ENCODE data around the gene QKI.
A peak's percentile ranks its signal among the peaks of the same experiment; 100 is the strongest.

Gene QKI

GRCh38 chr6:163539101-163539762, 124.7 kb downstream of the QKI start:
- no peak for TF ChIP-seq CTCF (IDR thresholded peaks at IDR 0.05; ENCODE audit: low read depth, low read length)
- no peak overlapping the region for H3K4me3 ChIP-seq (replicated peaks in 1 of 2; ENCODE audit: low read depth in 2 of 2, low read length in 2 of 2)
- DNase-seq (ENCODE audit: low read depth in 2 of 2): no peak

- TF ChIP-seq CTCF (IDR thresholded peaks at IDR 0.05; ENCODE audit: low read depth, low read length): no peak
- no peak overlapping the region for H3K4me3 ChIP-seq (replicated peaks in 1 of 2; ENCODE audit: low read depth in 2 of 2, low read length in 2 of 2)
- DNase-seq (ENCODE audit: low read depth in 2 of 2): no peak
Measured at GRCh38 chr6:163543321-163543720, 128.8 kb downstream of the QKI start.

- no peak for TF ChIP-seq CTCF (IDR thresholded peaks at IDR 0.05; ENCODE audit: low read depth, low read length)
- no peak for DNase-seq (ENCODE audit: low read depth in 2 of 2)
- H3K4me3 ChIP-seq (replicated peaks in 1 of 2; ENCODE audit: low read depth in 2 of 2, low read length in 2 of 2): no peak overlapping the region
Measured at GRCh38 chr6:163545370-163545769, 130.9 kb downstream of the QKI start.

- no peak overlapping the region for H3K4me3 ChIP-seq (replicated peaks in 1 of 2; ENCODE audit: low read depth in 2 of 2, low read length in 2 of 2)
- no peak for DNase-seq (ENCODE audit: low read depth in 2 of 2)
- TF ChIP-seq CTCF (IDR thresholded peaks at IDR 0.05; ENCODE audit: low read depth, low read length): no peak
Measured at GRCh38 chr6:163547287-163547686, 132.8 kb downstream of the QKI start.

GRCh38 chr6:163548624-163549023, 134.1 kb downstream of the QKI start:
- DNase-seq (ENCODE audit: low read depth in 2 of 2): no peak
- no peak for TF ChIP-seq CTCF (IDR thresholded peaks at IDR 0.05; ENCODE audit: low read depth, low read length)

GRCh38 chr6:163554032-163554431, 139.5 kb downstream of the QKI start:
- DNase-seq (ENCODE audit: low read depth in 2 of 2): no peak
- no peak overlapping the region for H3K4me3 ChIP-seq (replicated peaks in 1 of 2; ENCODE audit: low read depth in 2 of 2, low read length in 2 of 2)
- TF ChIP-seq CTCF (IDR thresholded peaks at IDR 0.05; ENCODE audit: low read depth, low read length): no peak

More at GRCh38 chr6:163548624-163549023, 134.1 kb downstream of the QKI start:
- H3K4me3 ChIP-seq (replicated peaks in 1 of 2; ENCODE audit: low read depth in 2 of 2, low read length in 2 of 2): no peak overlapping the region

- peak; percentile 51 to 73 for DNase-seq (ENCODE audit: low read depth in 2 of 2)
- peak; percentile 72 for TF ChIP-seq CTCF (IDR thresholded peaks at IDR 0.05; ENCODE audit: low read depth, low read length)
- H3K4me3 ChIP-seq (replicated peaks in 1 of 2; ENCODE audit: low read depth in 2 of 2, low read length in 2 of 2): no peak overlapping the region
Measured at GRCh38 chr6:163554663-163555062, 140.1 kb downstream of the QKI start.

Measured in cardiac fibroblast (primary cell).